Activated CD8-positive, alpha-beta memory T cell treated with anti-CD3 and anti-CD28 coated beads for 4 hours (primary cell): ENCODE measurements around the gene ATP5ME.
"Not testable (repeated sequence)": the region's sequence is repeated elsewhere in the genome, so short reads cannot be mapped to it uniquely, and the experiment has no call there.

Experiments used
- DNase-seq, 2 donors: peaks; one replicate each; pipeline ENCODE4 v3.0.0-alpha.2; 2020; ENCODE audit warnings: low read depth in 2 of 2

The ATP5ME gene

GRCh38 chr4:655464-656151, 18.5 kb downstream of the ATP5ME start:
- no peak for DNase-seq

- no peak for DNase-seq
Observed at GRCh38 chr4:654871-655463, 19.1 kb downstream of the ATP5ME start.

- DNase-seq: no peak
Observed at GRCh38 chr4:654503-654845, 19.6 kb downstream of the ATP5ME start.

GRCh38 chr4:653831-654502, 20.1 kb downstream of the ATP5ME start:
- no peak for DNase-seq

- DNase-seq: no peak
Observed at GRCh38 chr4:653080-653821, 20.8 kb downstream of the ATP5ME start.

- no peak for DNase-seq
Observed at GRCh38 chr4:651884-652642, 22.0 kb downstream of the ATP5ME start.

GRCh38 chr4:650951-651883, 22.9 kb downstream of the ATP5ME start:
- DNase-seq: no peak

- no peak for DNase-seq
Observed at GRCh38 chr4:650461-650860, 23.6 kb downstream of the ATP5ME start.

- DNase-seq: no peak
Observed at GRCh38 chr4:649751-650310, 24.2 kb downstream of the ATP5ME start.

- DNase-seq: no peak
Observed at GRCh38 chr4:649293-649625, 24.8 kb downstream of the ATP5ME start.

- no peak for DNase-seq
Observed at GRCh38 chr4:648579-649292, 25.3 kb downstream of the ATP5ME start.

- no peak for DNase-seq
Observed at GRCh38 chr4:647481-647880, 26.6 kb downstream of the ATP5ME start.

- DNase-seq: no peak
Observed at GRCh38 chr4:646460-646859, 27.6 kb downstream of the ATP5ME start.

GRCh38 chr4:642366-642765, 31.7 kb downstream of the ATP5ME start:
- DNase-seq: not testable (repeated sequence)

- DNase-seq: no peak
Observed at GRCh38 chr4:637536-638280, 36.4 kb downstream of the ATP5ME start.

GRCh38 chr4:636628-637159, 37.4 kb downstream of the ATP5ME start:
- DNase-seq: no peak

- no peak for DNase-seq
Observed at GRCh38 chr4:635851-636627, 38.0 kb downstream of the ATP5ME start.
